ENCODE data around the gene NPEPL1. TPM values are rescaled to one million over a fixed set of nuclear protein-coding genes. Genes with fewer than 3 reads are reported as not detected.
"Not testable (repeated sequence)": the region's sequence is repeated elsewhere in the genome, so short reads cannot be mapped to it uniquely, and the experiment has no call there.

Gene NPEPL1
- total RNA-seq, 1 donor from 2014 or later: 68.3 TPM

- no peak for TF ChIP-seq CTCF (IDR thresholded peaks at IDR 0.05)
- Histone ChIP-seq H3K9me3 (no peaks in the 10 kb centered on the region), H3K36me3 (no peaks in the 10 kb centered on the region), H3K4me1 (no peaks in the 10 kb centered on the region), H3K4me3 (no peak overlapping the region), H3K27ac (no peak overlapping the region), H3K27me3 (no peaks in the 10 kb centered on the region)
- intact Hi-C loops (cut with DNase I): no loop called here
- no peak for DNase-seq (ENCODE audit: low spot score in 2 of 2)
These were observed 63.8 kb downstream of the NPEPL1 start for GRCh38 chr20:58756450-58756775.

GRCh38 chr20:58757647-58758046 is 65.0 kb downstream of the NPEPL1 start:
- H3K27ac ChIP-seq; H3K4me1 ChIP-seq; H3K4me3 ChIP-seq; H3K9me3 ChIP-seq; H3K36me3 ChIP-seq; intact Hi-C loops (cut with DNase I); DNase-seq (ENCODE audit: low spot score in 2 of 2); H3K27me3 ChIP-seq: not testable (repeated sequence)

- Histone ChIP-seq H3K36me3 (no peaks in the 10 kb centered on the region), H3K4me3 (no peak overlapping the region), H3K4me1 (no peaks in the 10 kb centered on the region), H3K9me3 (no peaks in the 10 kb centered on the region), H3K27ac (no peak overlapping the region), H3K27me3 (no peaks in the 10 kb centered on the region)
- TF ChIP-seq CTCF (IDR thresholded peaks at IDR 0.05): no peak
- DNase-seq (ENCODE audit: low spot score in 2 of 2): no peak
- intact Hi-C loops (cut with DNase I): no loop called here
These were observed 67.3 kb downstream of the NPEPL1 start for GRCh38 chr20:58759947-58760346.

GRCh38 chr20:58760856-58761255 is 68.3 kb downstream of the NPEPL1 start:
- no peaks in the 10 kb centered on the region for H3K4me1 ChIP-seq
- no peak for DNase-seq (ENCODE audit: low spot score in 2 of 2)
- H3K27me3 ChIP-seq: no peaks in the 10 kb centered on the region
- TF ChIP-seq CTCF (IDR thresholded peaks at IDR 0.05): no peak
- no peak overlapping the region for H3K27ac ChIP-seq
- H3K36me3 ChIP-seq: no peaks in the 10 kb centered on the region
- intact Hi-C loops (cut with DNase I): no loop called here
- no peak overlapping the region for H3K4me3 ChIP-seq
- no peaks in the 10 kb centered on the region for H3K9me3 ChIP-seq

GRCh38 chr20:58762120-58762519 is 69.5 kb downstream of the NPEPL1 start:
- no peak overlapping the region for H3K4me3 ChIP-seq
- H3K27me3 ChIP-seq: no peaks in the 10 kb centered on the region
- intact Hi-C loops (cut with DNase I): no loop called here
- H3K36me3 ChIP-seq: no peaks in the 10 kb centered on the region
- no peak overlapping the region for H3K27ac ChIP-seq
- H3K4me1 ChIP-seq: no peaks in the 10 kb centered on the region
- H3K9me3 ChIP-seq: no peaks in the 10 kb centered on the region
- no peak for DNase-seq (ENCODE audit: low spot score in 2 of 2)
- no peak for TF ChIP-seq CTCF (IDR thresholded peaks at IDR 0.05)

- intact Hi-C loops (cut with DNase I): no loop called here
- no peaks in the 10 kb centered on the region for H3K9me3 ChIP-seq
- no peaks in the 10 kb centered on the region for H3K4me1 ChIP-seq
- no peaks in the 10 kb centered on the region for H3K36me3 ChIP-seq
- TF ChIP-seq CTCF (IDR thresholded peaks at IDR 0.05): no peak
- no peak for DNase-seq (ENCODE audit: low spot score in 2 of 2)
- no peaks in the 10 kb centered on the region for H3K27me3 ChIP-seq
- H3K27ac ChIP-seq: no peak overlapping the region
- H3K4me3 ChIP-seq: no peak overlapping the region
These were observed 70.5 kb downstream of the NPEPL1 start for GRCh38 chr20:58763076-58763475.

Other genes starting within 250 kb of the NPEPL1 start
- gene APCDD1L, start 177.4 kb upstream of the NPEPL1 start, total RNA-seq: 2.1 TPM
- 24.7 TPM for gene STX16, start 41.5 kb upstream of the NPEPL1 start, total RNA-seq
- not detected for gene GNAS-AS1, start 158.1 kb downstream of the NPEPL1 start, total RNA-seq
- gene GNAS, start 159.9 kb downstream of the NPEPL1 start, total RNA-seq: 663 TPM